Activated CD8-positive, alpha-beta memory T cell treated with anti-CD3 and anti-CD28 coated beads, Interleukin-2, amount 10 ng/mL, durations not matched to agents 7 days and 5 days (primary cell): ENCODE results near the gene METRN. TPM values are rescaled to one million over a fixed set of nuclear protein-coding genes. Genes with fewer than 3 reads are reported as not detected.
"Not testable (repeated sequence)": the region's sequence is repeated elsewhere in the genome, so short reads cannot be mapped to it uniquely, and the experiment has no call there.

ENCODE experiments used
- ATAC-seq: fragments of 150-1000 bp; cut with Tn5 transposase; one replicate; pipeline ENCODE4 v1.10.0; 2021; ENCODE audit warnings: moderate library complexity
- CTCF ChIA-PET: fragments of 350-600 bp; sonication (Branson Sonifier 250); formaldehyde crosslinking; loops from one replicate; lab custom pipeline; 2021; ENCODE audit warnings: antibody characterized with exemption; lab: Charles Lee
- DNase-seq: peaks from one replicate; pipeline ENCODE4 v3.0.0-alpha.2; 2020
- H3K27ac Mint-ChIP-seq: one replicate; pipeline ENCODE4 v1.8.0; 2021; ENCODE audit warnings: mild to moderate bottlenecking, mixed read lengths
- H3K27me3 Mint-ChIP-seq: one replicate; pipeline ENCODE4 v1.8.0; 2021; ENCODE audit warnings: mixed read lengths
- H3K36me3 Mint-ChIP-seq: one replicate; pipeline ENCODE4 v1.8.0; 2021; ENCODE audit warnings: mild to moderate bottlenecking, mixed read lengths
- H3K4me1 Mint-ChIP-seq: one replicate; pipeline ENCODE4 v1.8.0; 2021; ENCODE audit warnings: mixed read lengths
- H3K4me3 Mint-ChIP-seq: one replicate; pipeline ENCODE4 v1.8.0; 2021; ENCODE audit warnings: mild to moderate bottlenecking, moderate library complexity, mixed read lengths
- H3K9me3 Mint-ChIP-seq: one replicate; pipeline ENCODE4 v1.8.0; 2022; ENCODE audit warnings: low read depth, mixed read lengths
- total RNA-seq, 2 experiments: library from RNA; stranded (reverse); gene quantifications; one replicate each; pipeline ENCODE4 v1.2.3, GENCODE V29; 2021

The METRN gene
- total RNA-seq, 2 experiments from 2014 or later = 9.8 to 14.0 TPM

GRCh38 chr16:749010-749409, 34.1 kb downstream of the METRN start:
- Mint-ChIP-seq H3K9me3 (no peaks in the 10 kb centered on the region), H3K4me1 (no peaks in the 10 kb centered on the region), H3K36me3 (no peaks in the 10 kb centered on the region), H3K27me3 (no peaks in the 10 kb centered on the region), H3K4me3 (no peak overlapping the region), H3K27ac (no peak overlapping the region)
- CTCF ChIA-PET = interaction anchor here (0.7 kb wide), 1 partner anchor 37 kb away, joined by 4 read pairs; no protein-coding TSS in a partner anchor
- DNase-seq (no peak), ATAC-seq (no peak)

GRCh38 chr16:750485-750884, 35.6 kb downstream of the METRN start:
- DNase-seq = no peak

GRCh38 chr16:751152-752006, 36.5 kb downstream of the METRN start:
- DNase-seq = no peak
- no peak for ATAC-seq
- no peak overlapping the region for H3K27ac Mint-ChIP-seq
- CTCF ChIA-PET = interaction anchor here (1.5 kb wide), 1 partner anchor 34 kb away, joined by 4 read pairs; no protein-coding TSS in a partner anchor
- no peaks in the 10 kb centered on the region for H3K36me3 Mint-ChIP-seq
- H3K27me3 Mint-ChIP-seq = peaks cover 7% of the 10 kb centered on the region
- H3K9me3 Mint-ChIP-seq = no peaks in the 10 kb centered on the region
- peaks cover 2% of the 10 kb centered on the region for H3K4me1 Mint-ChIP-seq
- no peak overlapping the region for H3K4me3 Mint-ChIP-seq

More at GRCh38 chr16:750485-750884, 35.6 kb downstream of the METRN start:
- Mint-ChIP-seq H3K27ac (no peak overlapping the region), H3K9me3 (no peaks in the 10 kb centered on the region), H3K27me3 (peaks cover 2% of the 10 kb centered on the region), H3K4me1 (peaks cover 2% of the 10 kb centered on the region), H3K36me3 (no peaks in the 10 kb centered on the region), H3K4me3 (no peak overlapping the region)
- no peak for ATAC-seq
- CTCF ChIA-PET = interaction anchor here (0.8 to 1.5 kb wide), 2 partner anchors 10 to 35 kb away, joined by 4 to 5 read pairs; partner anchors contain the start of gene CIAO3

- ATAC-seq (no peak), DNase-seq (no peak)
- CTCF ChIA-PET = no interaction called here
- H3K9me3 Mint-ChIP-seq = no peaks in the 10 kb centered on the region
- H3K4me1 Mint-ChIP-seq = peaks cover 2% of the 10 kb centered on the region
- peaks cover 10% of the 10 kb centered on the region for H3K27me3 Mint-ChIP-seq
- no peaks in the 10 kb centered on the region for H3K36me3 Mint-ChIP-seq
- H3K27ac Mint-ChIP-seq = no peak overlapping the region
- no peak overlapping the region for H3K4me3 Mint-ChIP-seq
These were observed 37.0 kb downstream of the METRN start for GRCh38 chr16:752007-752312.

GRCh38 chr16:754121-754607, 39.2 kb downstream of the METRN start:
- CTCF ChIA-PET = interaction anchor here (0.7 kb wide), 1 partner anchor 15 kb away, joined by 3 read pairs; no protein-coding TSS in a partner anchor

GRCh38 chr16:754656-755055, 39.7 kb downstream of the METRN start:
- Mint-ChIP-seq H3K4me1 (peaks cover 5% of the 10 kb centered on the region), H3K27me3 (peaks cover 10% of the 10 kb centered on the region), H3K36me3 (no peaks in the 10 kb centered on the region), H3K4me3 (no peak overlapping the region), H3K9me3 (no peaks in the 10 kb centered on the region), H3K27ac (no peak overlapping the region)
- ATAC-seq = no peak
- CTCF ChIA-PET = interaction anchor here (0.8 kb wide), 1 partner anchor 14 kb away, joined by 3 read pairs; the partner anchor contains the start of gene CIAO3
- no peak for DNase-seq

More at GRCh38 chr16:754121-754607, 39.2 kb downstream of the METRN start:
- H3K9me3 Mint-ChIP-seq, DNase-seq, H3K27ac Mint-ChIP-seq, H3K36me3 Mint-ChIP-seq, H3K4me3 Mint-ChIP-seq, ATAC-seq, H3K27me3 Mint-ChIP-seq, H3K4me1 Mint-ChIP-seq: not testable (repeated sequence)

- Mint-ChIP-seq H3K27me3 (peaks cover 10% of the 10 kb centered on the region), H3K4me1 (peaks cover 5% of the 10 kb centered on the region), H3K9me3 (no peaks in the 10 kb centered on the region), H3K36me3 (no peaks in the 10 kb centered on the region), H3K4me3 (no peak overlapping the region), H3K27ac (no peak overlapping the region)
- CTCF ChIA-PET = interaction anchor here (1.6 kb wide), 1 partner anchor 15 kb away, joined by 3 read pairs; the partner anchor contains the start of gene CIAO3
- DNase-seq (no peak), ATAC-seq (no peak)
These were observed 41.5 kb downstream of the METRN start for GRCh38 chr16:756428-756827.

- ATAC-seq = no peak
- Mint-ChIP-seq H3K27ac (no peak overlapping the region), H3K36me3 (no peaks in the 10 kb centered on the region), H3K4me3 (no peak overlapping the region), H3K9me3 (no peaks in the 10 kb centered on the region), H3K27me3 (peaks cover 10% of the 10 kb centered on the region), H3K4me1 (peaks cover 5% of the 10 kb centered on the region)
- DNase-seq = no peak
- CTCF ChIA-PET = no interaction called here
These were observed 44.4 kb downstream of the METRN start for GRCh38 chr16:759110-759910.

- H3K27me3 Mint-ChIP-seq = peaks cover 8% of the 10 kb centered on the region
- CTCF ChIA-PET = no interaction called here
- H3K27ac Mint-ChIP-seq = no peak overlapping the region
- ATAC-seq (no peak), DNase-seq (no peak)
- no peaks in the 10 kb centered on the region for H3K36me3 Mint-ChIP-seq
- no peaks in the 10 kb centered on the region for H3K9me3 Mint-ChIP-seq
- H3K4me1 Mint-ChIP-seq = peaks cover 2% of the 10 kb centered on the region
- H3K4me3 Mint-ChIP-seq = no peak overlapping the region
These were observed 45.1 kb downstream of the METRN start for GRCh38 chr16:760065-760464.

- ATAC-seq (no peak), DNase-seq (no peak)
- Mint-ChIP-seq H3K36me3 (no peaks in the 10 kb centered on the region), H3K4me1 (peaks cover 2% of the 10 kb centered on the region), H3K4me3 (no peak within 1 kb of the TSS), H3K27ac (no peak within 1 kb of the TSS), H3K27me3 (peaks cover 8% of the 10 kb centered on the region), H3K9me3 (no peaks in the 10 kb centered on the region)
- CTCF ChIA-PET = interaction anchor here (0.9 kb wide), 1 partner anchor 19 kb away, joined by 3 read pairs; no protein-coding TSS in a partner anchor
These were observed 45.8 kb downstream of the METRN start, which contains the start of gene MSLN for GRCh38 chr16:760545-761343. Gene MSLN, plus strand, starts transcription at chr16:760734. Its CDS starts 1,947 bp downstream, at chr16:762681.

- CTCF ChIA-PET = interaction anchor here (0.9 kb wide), 1 partner anchor 20 kb away, joined by 3 read pairs; no protein-coding TSS in a partner anchor
- Mint-ChIP-seq H3K9me3 (no peaks in the 10 kb centered on the region), H3K27ac (no peak overlapping the region), H3K36me3 (no peaks in the 10 kb centered on the region), H3K4me3 (no peak overlapping the region), H3K4me1 (peaks cover 2% of the 10 kb centered on the region), H3K27me3 (no peaks in the 10 kb centered on the region)
- DNase-seq (no peak), ATAC-seq (no peak)
These were observed 47.0 kb downstream of the METRN start for GRCh38 chr16:761625-762513.
